Iris pigment epithelial cell (primary cell): Measurements from ENCODE around the gene POLN.
"Not testable (repeated sequence)": the region's sequence is repeated elsewhere in the genome, so short reads cannot be mapped to it uniquely, and the experiment has no call there.

Experiments
- DNase-seq: peaks from one replicate; pipeline ENCODE4 v3.0.0-alpha.2; 2011; ENCODE audit warnings: low read depth

POLN gene

DNA sequence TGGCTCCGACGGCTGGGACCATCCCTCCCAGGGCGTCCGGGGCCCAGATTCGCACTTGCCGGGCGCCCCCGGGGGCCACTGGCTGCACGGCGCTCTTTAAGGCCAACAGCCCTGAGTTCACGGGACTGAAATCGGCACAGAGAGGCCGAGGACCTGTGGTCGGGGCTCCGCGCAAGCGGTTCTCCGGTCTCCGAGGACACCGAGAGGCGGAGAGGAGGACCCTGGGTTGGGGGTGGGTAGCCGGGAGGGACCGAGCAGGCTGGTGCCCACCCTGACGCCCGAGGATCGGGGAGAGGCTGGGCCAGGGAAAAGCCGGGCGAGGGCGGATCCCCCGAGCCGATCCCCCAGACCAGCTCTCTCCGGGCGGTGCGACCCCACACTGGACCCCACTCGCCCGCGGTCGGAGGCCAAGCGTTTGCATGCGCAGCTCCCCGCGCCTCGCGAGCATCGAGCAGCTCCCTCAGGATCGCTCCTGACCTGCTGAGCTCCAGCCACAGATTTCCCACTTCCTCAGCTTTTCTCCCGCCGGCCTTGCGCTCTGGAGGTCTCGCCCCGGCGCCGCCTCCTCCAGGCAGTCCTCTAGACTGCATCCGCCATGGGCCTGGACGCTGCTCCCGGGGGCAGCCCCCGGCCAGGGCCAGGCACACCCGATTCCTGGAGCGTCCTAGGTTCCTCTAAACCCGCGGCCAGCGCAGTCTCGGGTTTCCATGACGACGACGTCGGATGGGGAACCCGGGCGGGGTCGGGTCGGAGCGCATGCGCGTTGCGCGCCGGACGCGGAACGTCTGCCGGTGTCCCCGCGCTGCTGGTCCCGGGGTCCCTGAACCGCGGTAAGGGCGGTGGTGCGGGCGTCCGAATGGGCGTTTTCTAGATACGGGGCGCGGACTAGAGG lies 200.4 kb downstream of the POLN start:
- peak; percentile 59 for DNase-seq

DNA sequence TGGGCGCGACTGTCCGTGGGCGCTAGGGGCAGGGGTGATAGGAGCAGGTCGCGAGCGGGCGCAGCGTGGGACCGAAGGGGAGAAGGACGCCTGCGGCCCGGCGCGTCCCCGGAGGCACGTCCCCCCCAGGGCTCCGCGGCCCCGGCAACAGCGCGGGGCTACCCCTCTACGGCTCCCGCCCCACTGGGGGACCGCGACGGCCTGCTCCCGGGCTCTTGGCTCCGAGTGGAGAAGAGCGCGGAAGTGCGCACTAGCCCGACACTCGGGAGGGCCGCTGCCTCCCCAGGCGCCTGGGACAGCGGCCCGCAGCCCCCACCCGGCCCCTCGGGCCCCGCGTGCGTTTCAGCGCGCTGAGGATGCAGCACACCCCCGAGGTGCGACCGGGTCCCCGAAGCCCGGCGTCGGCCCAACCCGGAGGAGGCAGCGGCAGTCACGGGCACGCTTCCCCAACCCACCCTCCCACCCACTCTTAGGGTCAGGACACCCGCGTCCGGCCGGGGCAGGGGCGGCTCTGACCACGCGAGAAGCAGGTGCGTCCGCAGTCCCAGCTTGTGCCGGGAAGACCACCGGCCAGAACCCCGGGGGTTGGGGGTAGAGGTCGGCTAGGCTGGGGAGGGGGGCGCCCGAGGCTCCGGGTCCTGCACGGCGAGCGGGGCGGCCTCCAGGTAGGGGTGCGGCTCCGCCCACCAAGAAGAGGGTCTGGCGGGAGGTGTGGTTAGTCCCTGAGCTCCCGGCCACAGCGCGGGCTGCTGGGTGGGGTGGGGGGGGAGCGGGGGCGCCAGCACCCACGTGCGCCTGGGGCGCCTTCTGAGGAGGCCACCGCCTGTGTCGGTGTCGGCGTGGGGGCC lies 201.3 kb downstream of the POLN start:
- no peak for DNase-seq

DNA sequence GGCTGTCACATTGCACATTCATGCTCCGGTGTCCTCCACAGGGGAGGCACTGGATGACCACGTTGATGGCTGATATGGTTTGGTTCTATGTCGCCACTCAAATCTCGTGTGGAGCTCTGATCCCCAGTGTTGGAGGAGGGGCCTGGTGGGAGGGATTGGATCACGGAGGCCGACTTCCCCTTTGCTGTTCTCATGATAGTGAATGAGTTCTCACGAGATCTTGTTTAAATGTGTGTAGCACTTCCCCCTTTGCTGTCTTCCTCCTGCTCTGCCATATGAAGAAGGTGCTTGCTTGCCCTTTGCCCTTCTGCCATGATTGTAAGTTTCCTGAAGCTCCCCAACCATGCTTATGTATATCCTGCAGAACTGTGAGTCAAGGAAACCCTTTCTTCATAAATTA lies 205.1 kb downstream of the POLN start:
- no peak for DNase-seq

DNA sequence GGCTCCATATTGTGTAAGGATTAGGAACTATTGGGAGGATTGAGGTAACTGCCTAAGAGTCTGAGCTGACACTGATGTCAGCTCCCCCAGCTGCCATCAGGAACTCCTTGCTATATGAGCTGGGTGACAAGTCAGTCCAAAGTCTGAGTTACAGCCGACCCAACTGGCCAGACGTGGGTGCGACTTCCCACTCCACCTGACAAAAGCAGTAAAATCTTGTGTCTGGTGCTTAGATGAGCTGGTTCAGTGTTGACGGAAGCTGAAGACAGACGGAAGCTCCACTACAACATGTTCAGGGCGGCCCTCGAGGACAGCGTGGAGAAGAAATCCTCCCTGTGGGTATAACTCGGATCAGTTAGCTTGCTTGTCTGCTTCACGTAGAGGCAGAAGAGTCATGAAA lies 205.6 kb downstream of the POLN start:
- DNase-seq: no peak

DNA sequence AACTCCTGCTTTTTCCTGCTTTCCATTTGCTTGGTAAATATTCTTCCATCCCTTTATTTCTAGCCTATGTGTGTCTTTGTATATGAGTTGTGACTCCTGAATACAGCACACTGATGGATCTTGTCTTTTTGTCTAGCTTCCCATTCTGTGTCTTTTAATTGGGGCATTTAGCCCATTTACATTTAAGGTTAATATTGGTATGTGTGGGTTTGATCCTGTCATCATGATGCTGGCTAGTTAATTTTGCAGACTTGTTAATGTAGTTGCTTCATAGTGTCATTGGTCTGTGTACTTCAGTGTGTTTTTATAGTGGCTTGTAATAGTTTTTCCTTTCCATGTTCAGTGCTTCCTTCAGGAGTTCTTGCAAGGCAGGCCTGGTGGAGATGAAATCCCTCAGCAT lies 210.8 kb downstream of the POLN start:
- DNase-seq: not testable (repeated sequence)

DNA sequence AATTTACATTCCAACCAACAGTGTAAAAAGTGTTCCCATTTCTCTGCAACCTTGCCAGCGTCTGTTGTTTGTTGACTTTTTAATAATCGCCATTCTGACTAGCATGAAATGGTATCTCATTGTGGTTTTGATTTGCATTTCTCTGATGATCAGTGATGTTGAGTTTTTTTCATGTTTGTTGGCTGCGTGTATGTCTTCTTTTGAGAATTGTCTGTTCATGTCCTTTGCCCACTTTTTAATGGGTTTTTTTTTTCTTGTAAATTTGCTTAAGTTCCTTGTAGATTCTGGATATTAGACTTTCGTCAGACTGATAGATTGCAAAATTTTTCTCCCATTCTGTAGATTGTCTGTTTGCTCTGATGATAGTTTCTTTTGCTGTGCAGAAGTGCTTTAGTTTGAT lies 214.8 kb downstream of the POLN start:
- DNase-seq: not testable (repeated sequence)

DNA sequence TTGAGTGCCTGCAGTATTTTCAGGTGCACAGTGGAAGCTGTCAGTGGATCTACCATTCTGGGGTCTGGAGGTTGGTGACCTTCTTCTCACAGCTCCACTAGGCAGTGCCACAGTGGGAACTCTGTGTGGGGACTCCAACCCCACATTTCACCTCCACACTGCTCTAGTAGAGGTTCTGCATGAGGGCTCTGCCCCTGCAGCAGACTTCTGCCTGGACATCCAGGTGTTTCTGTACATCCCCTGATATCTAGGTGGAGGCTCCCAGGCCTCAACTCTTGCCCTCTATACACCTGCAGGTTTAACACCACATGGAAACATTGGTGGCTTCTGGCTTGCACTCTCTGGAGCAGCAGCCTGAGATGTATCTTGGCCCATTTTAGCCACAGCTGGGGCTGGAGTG lies 216.1 kb downstream of the POLN start:
- DNase-seq: no peak

DNA sequence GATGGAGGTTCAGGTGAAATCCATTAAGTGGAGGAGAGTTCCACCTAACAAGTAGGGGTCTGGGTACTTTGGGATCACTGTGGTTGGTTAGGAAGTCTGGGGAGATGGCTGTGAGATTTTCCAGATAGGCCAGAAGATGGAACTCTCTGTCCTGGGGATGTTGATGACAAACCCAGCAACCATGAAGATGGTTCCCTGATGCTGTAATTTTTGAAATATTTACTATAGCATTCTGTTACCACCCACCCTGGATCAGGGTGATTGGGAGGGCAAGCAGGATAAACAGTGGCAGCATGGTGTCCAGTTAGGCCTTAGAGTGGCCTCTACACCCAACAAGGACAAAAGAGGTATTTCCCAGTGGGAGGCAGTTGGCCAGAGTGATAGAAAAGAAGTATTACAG lies 217.2 kb downstream of the POLN start:
- DNase-seq: no peak
